Measurements from ENCODE around the gene CRELD1.

The CRELD1 gene

DNA sequence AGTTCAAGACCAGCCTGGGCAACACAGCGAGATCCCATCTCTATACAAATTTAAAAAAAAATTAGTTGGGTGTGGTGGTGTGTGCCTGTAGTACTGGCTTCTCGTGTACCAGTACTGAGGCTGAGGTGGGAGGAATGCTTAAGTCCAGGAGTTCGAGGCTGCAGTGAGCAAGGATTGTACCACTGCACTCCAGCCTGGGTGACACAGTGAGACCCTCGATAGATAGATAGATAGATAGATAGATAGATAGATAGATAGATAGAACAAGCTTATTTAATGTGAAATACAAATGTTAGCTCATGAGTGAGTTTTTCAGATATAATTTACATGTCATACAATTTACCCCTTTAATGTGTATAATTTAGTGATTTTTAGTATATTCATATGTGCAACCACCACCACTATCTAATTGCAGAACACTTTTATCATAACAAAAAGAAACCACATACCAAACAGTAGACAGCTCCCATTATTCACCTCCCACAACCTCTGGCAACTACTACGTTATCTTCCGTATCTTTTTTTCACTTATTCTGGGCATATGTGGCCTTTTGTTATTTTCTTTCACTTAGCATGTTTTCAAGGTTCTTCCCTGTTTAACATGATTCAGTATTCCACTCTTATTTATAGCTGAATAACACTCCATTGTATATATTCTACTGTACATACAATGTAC, 31.7 kb downstream of the CRELD1 start:
- no peak overlapping the region for H3K4me3 ChIP-seq (ENCODE audit: low read depth, low read length)
- TF ChIP-seq, protein P1, sequence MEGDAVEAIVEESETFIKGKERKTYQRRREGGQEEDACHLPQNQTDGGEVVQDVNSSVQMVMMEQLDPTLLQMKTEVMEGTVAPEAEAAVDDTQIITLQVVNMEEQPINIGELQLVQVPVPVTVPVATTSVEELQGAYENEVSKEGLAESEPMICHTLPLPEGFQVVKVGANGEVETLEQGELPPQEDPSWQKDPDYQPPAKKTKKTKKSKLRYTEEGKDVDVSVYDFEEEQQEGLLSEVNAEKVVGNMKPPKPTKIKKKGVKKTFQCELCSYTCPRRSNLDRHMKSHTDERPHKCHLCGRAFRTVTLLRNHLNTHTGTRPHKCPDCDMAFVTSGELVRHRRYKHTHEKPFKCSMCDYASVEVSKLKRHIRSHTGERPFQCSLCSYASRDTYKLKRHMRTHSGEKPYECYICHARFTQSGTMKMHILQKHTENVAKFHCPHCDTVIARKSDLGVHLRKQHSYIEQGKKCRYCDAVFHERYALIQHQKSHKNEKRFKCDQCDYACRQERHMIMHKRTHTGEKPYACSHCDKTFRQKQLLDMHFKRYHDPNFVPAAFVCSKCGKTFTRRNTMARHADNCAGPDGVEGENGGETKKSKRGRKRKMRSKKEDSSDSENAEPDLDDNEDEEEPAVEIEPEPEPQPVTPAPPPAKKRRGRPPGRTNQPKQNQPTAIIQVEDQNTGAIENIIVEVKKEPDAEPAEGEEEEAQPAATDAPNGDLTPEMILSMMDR (IDR thresholded peaks at IDR 0.05; ENCODE audit: borderline replicate concordance, insufficient read depth, low read depth, low read length) = no peak

DNA sequence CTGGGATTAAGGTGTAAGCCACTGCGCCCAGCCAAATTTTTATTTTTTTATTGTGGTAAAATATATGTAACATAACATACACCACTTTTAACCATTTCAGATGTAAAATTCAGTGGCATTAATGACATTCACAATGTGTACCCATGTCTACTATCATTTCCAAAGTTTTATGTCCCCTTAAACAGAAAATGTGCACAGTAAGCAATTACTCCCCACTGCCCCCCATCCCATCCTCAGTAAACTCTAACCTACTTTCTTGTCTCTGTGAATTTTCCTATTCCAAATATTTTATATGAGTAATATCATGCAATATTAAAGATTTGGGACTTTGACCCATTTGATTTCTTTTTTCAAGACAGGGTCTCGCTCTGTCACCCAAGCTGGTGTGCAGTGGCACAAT, 33.2 kb downstream of the CRELD1 start:
- TF ChIP-seq, protein P1 (IDR thresholded peaks at IDR 0.05; ENCODE audit: borderline replicate concordance, insufficient read depth, low read depth, low read length) = no peak
- H3K4me3 ChIP-seq (ENCODE audit: low read depth, low read length) = no peak overlapping the region

DNA sequence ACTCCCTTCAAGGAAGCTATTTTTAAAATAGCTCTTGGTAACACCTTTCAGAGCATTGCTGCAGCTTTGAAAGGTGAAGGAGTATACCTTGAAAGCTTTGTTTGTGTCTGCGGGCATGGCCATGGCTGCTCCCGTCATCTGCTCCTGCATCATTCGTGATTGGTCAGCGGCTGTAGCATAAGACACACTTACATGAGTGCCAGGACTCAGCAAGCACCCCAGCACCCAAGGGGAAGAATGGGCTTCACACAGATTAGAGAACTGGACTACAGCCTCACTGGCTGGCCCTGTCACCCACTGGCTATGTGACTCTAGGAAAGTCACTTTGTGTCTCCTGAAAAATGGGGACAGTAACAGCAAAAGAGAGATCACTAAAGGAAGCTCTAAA, 36.0 kb downstream of the CRELD1 start:
- no peak overlapping the region for H3K4me3 ChIP-seq (ENCODE audit: low read depth, low read length)
- TF ChIP-seq, protein P1 (IDR thresholded peaks at IDR 0.05; ENCODE audit: borderline replicate concordance, insufficient read depth, low read depth, low read length) = no peak

DNA sequence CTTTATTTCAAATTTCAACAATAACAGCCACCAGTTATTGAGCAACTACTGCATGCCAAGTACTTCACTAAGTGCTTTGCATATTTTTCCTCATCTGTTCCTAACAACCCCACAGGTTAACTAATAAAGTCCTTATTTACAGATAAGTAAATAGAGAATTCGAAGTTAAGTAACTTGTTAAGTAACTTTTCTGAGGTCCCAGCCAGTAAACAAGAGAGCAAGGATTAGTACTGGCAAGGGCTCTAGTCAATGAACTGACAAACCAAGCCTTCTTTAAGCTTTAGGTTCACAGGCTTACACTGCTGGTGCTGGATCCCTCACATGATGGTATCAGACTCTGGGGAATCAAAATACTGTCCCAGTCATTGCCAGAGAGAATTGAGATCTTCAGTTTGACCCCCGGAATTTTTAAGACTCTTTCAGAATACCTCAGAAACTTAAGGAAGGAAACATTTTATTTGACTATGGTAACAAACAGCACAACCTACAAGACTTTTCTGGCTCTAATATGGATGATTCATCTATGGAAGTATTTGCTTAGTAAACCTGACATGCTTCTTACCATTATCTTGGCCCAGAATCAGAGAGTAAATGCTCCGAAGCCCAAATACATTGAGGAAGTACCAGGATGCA, 36.5 kb downstream of the CRELD1 start:
- no peak overlapping the region for H3K4me3 ChIP-seq (ENCODE audit: low read depth, low read length)
- TF ChIP-seq, protein P1 (IDR thresholded peaks at IDR 0.05; ENCODE audit: borderline replicate concordance, insufficient read depth, low read depth, low read length) = no peak

DNA sequence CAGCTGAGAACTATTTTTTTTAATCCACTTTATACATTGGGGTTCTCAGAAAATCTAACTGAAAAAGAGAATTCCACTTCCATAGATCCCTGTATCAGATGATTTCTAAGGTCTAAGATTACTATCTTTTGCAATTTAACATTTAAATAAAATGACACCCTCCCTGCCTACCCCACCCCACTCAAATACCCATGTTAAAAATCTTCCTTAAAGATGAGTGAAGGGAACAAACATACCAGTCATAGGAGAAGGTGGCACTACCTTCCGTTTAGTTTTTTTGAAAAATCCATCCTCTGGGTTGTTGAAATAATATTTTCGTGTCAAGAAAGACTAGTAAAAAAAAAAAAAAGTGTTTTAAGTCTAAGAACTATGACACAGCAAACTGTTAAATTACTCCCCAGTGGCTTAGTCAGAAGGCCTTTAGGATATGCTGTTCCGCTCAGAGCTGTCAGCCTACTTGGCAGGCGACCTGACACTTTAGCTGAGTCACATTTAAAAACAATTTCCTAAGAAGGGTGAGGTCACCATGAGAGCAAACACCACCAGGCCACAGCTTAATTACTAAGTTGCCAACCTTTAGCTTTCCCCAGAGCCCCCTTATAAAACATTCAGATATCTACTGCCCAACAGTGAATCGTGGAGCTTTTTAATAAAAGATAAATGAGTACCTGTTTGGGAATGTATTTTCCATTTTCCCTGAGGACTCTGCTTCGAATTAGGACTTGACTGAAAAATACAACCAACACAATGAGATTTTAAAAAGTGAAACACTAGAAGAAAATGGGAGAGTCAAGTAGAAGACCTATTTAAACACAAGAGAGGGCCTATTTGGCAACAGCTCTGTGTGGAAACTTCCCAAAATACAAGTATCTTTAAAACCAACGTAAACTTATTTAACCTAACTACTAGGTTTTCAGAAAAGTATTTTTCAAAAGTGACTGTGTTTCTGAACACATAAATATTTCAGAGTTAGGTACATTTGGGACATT, 43.4 kb downstream of the CRELD1 start:
- TF ChIP-seq, protein P1 (IDR thresholded peaks at IDR 0.05; ENCODE audit: borderline replicate concordance, insufficient read depth, low read depth, low read length) = no peak
- H3K4me3 ChIP-seq (ENCODE audit: low read depth, low read length) = no peak overlapping the region

DNA sequence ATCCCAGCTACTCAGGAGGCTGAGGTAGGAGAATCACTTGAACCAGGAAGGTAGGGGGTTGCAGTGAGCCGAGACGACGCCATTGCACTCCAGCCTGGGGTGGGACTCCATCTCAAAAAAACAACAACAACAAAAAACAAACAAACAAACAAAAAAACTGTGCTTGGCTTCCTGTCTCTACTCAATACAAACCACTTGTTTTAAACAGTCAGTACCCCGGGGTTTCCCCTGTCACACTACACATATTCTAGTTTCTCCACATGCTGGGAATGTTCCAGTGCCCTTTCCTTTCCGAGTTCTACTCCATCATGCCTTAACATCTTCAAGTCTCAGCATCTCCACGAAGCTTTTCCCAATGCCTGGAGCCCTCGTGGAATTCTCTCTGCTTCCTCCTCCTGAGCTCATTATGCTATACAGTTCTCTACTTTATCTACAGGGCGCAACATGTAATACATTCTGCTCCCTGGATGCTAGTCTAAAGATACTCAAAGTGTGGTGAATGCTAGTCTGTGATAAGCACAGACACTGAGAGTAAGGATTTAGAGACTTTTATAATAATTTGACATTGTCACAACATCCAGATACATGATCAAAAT, 45.2 kb downstream of the CRELD1 start:
- H3K4me3 ChIP-seq (ENCODE audit: low read depth, low read length) = no peak overlapping the region
- TF ChIP-seq, protein P1 (IDR thresholded peaks at IDR 0.05; ENCODE audit: borderline replicate concordance, insufficient read depth, low read depth, low read length) = no peak
